ENCODE data around the gene NCK2.

Gene NCK2

GRCh38 chr2:105793196-105793975 is 48.7 kb downstream of the NCK2 start:
- H3K9ac ChIP-seq = no peak overlapping the region
- H3K27ac ChIP-seq = no peak overlapping the region
- H3K4me1 ChIP-seq = peaks cover 11% of the 10 kb centered on the region

GRCh38 chr2:105794926-105795574 is 50.3 kb downstream of the NCK2 start:
- no peak overlapping the region for H3K4me2 ChIP-seq (ENCODE audit: low read length)
- H2AFZ ChIP-seq = no peak overlapping the region
- H3K27me3 ChIP-seq (ENCODE audit: control insufficient read depth, insufficient read depth, low read length) = no peaks in the 10 kb centered on the region
- H3K36me3 ChIP-seq (ENCODE audit: control insufficient read depth, insufficient read depth, low read length) = no peaks in the 10 kb centered on the region
- TF ChIP-seq CTCF (IDR thresholded peaks at IDR 0.05) = no peak
- no peaks in the 10 kb centered on the region for H3K9me3 ChIP-seq (ENCODE audit: control insufficient read depth, low read length)
- peaks cover 10% of the 10 kb centered on the region for H3K4me1 ChIP-seq
- H3K27ac ChIP-seq = no peak overlapping the region
- peaks cover 41% of the 10 kb centered on the region for H3K79me2 ChIP-seq
- no peak overlapping the region for H3K4me3 ChIP-seq (ENCODE audit: low read depth, low read length)
- H3K9ac ChIP-seq = no peak overlapping the region

More at GRCh38 chr2:105793196-105793975, 48.7 kb downstream of the NCK2 start:
- no peak for TF ChIP-seq CTCF (IDR thresholded peaks at IDR 0.05)
- Histone ChIP-seq H2AFZ (no peak overlapping the region), H3K4me3 (ENCODE audit: low read depth, low read length) (no peak overlapping the region), H3K79me2 (peaks cover 52% of the 10 kb centered on the region), H3K27me3 (ENCODE audit: control insufficient read depth, insufficient read depth, low read length) (no peaks in the 10 kb centered on the region), H3K36me3 (ENCODE audit: control insufficient read depth, insufficient read depth, low read length) (no peaks in the 10 kb centered on the region), H3K9me3 (ENCODE audit: control insufficient read depth, low read length) (no peaks in the 10 kb centered on the region), H3K4me2 (ENCODE audit: low read length) (no peak overlapping the region)

DNA sequence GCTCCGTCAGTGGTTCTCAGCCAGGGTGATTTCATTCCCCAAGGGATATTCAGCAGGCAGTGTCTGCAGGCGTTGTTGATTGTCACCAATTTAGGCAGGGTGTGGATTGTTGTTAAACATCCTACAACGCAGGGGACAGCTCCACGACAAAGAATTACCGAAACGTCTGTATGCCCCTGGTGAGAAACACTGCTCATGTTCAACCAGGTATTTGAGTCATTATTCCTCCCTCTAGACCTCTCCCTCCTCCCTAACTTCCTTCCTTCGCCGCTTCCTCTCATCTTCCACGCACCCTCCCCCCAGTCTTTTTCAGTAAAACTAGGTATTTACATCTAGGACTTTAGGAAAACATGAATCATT is 50.8 kb downstream of the NCK2 start:
- Histone ChIP-seq H3K36me3 (ENCODE audit: control insufficient read depth, insufficient read depth, low read length) (no peaks in the 10 kb centered on the region), H3K4me3 (ENCODE audit: low read depth, low read length) (no peak overlapping the region), H3K27ac (no peak overlapping the region), H3K4me2 (ENCODE audit: low read length) (no peak overlapping the region), H3K9me3 (ENCODE audit: control insufficient read depth, low read length) (no peaks in the 10 kb centered on the region), H3K4me1 (peaks cover 8% of the 10 kb centered on the region), H3K79me2 (peaks cover 36% of the 10 kb centered on the region), H3K27me3 (ENCODE audit: control insufficient read depth, insufficient read depth, low read length) (no peaks in the 10 kb centered on the region), H2AFZ (no peak overlapping the region), H3K9ac (no peak overlapping the region)
- no peak for TF ChIP-seq CTCF (IDR thresholded peaks at IDR 0.05)

GRCh38 chr2:105796131-105796638 is 51.5 kb downstream of the NCK2 start:
- H3K4me3 ChIP-seq (ENCODE audit: low read depth, low read length) = no peak overlapping the region
- H3K9me3 ChIP-seq (ENCODE audit: control insufficient read depth, low read length) = no peaks in the 10 kb centered on the region
- no peak overlapping the region for H2AFZ ChIP-seq
- H3K36me3 ChIP-seq (ENCODE audit: control insufficient read depth, insufficient read depth, low read length) = no peaks in the 10 kb centered on the region
- no peak for TF ChIP-seq CTCF (IDR thresholded peaks at IDR 0.05)
- H3K79me2 ChIP-seq = peaks cover 32% of the 10 kb centered on the region
- H3K27ac ChIP-seq = no peak overlapping the region
- H3K9ac ChIP-seq = no peak overlapping the region
- peaks cover 8% of the 10 kb centered on the region for H3K4me1 ChIP-seq
- H3K4me2 ChIP-seq (ENCODE audit: low read length) = no peak overlapping the region
- no peaks in the 10 kb centered on the region for H3K27me3 ChIP-seq (ENCODE audit: control insufficient read depth, insufficient read depth, low read length)
